SU-DHL-6 (cell line): ENCODE data around the gene OIP5.
"Not testable (repeated sequence)": the region's sequence is repeated elsewhere in the genome, so short reads cannot be mapped to it uniquely, and the experiment has no call there.

ENCODE experiments used
- H2AFZ ChIP-seq: fragments of 200-600 bp; sonication (generic); 2 replicates; pipeline ENCODE4 v1.6.1; 2014; ENCODE audit warnings: low read depth, mild to moderate bottlenecking, moderate library complexity, mixed read lengths, antibody characterized with exemption, low read length; ENCODE audit not compliant: severe bottlenecking
- H3F3A ChIP-seq: fragments of 200-600 bp; shearing (Covaris generic); 2 replicates; pipeline ENCODE4 v1.6.0; 2016; ENCODE audit warnings: antibody characterized with exemption, mild to moderate bottlenecking; ENCODE audit not compliant: insufficient read depth
- H3K27ac ChIP-seq: fragments of 200-600 bp; sonication (generic); 2 replicates; pipeline ENCODE4 v1.5.1; 2016; ENCODE audit warnings: low read depth, mild to moderate bottlenecking, low read length, moderate library complexity, mixed read lengths
- H3K27me3 ChIP-seq: fragments of 200-600 bp; sonication (generic), shearing (Covaris generic); 2 replicates; pipeline ENCODE4 v1.6.0; 2014; ENCODE audit warnings: mild to moderate bottlenecking, low read length
- H3K36me3 ChIP-seq: fragments of 200-600 bp; sonication (generic); 2 replicates; pipeline ENCODE4 v1.6.1; 2014; ENCODE audit warnings: mild to moderate bottlenecking, low read length, mixed read lengths
- H3K4me2 ChIP-seq: fragments of 300-600, 200-600 bp; shearing (Covaris generic), sonication (generic); 2 replicates; pipeline ENCODE4 v1.6.0; 2014; ENCODE audit warnings: low read length, low read depth, mild to moderate bottlenecking; ENCODE audit not compliant: poor library complexity, severe bottlenecking
- H3K4me3 ChIP-seq: fragments of 200-600 bp; sonication (generic); 2 replicates; pipeline ENCODE4 v1.5.1; 2014; ENCODE audit warnings: antibody characterized with exemption, low read length, mild to moderate bottlenecking, mixed read lengths; ENCODE audit not compliant: insufficient read depth, poor library complexity, severe bottlenecking
- H3K79me2 ChIP-seq: fragments of 200-600 bp; sonication (generic); 2 replicates; pipeline ENCODE4 v1.6.1; 2014; ENCODE audit warnings: mild to moderate bottlenecking, low read length, moderate library complexity; ENCODE audit not compliant: insufficient read depth
- H3K9ac ChIP-seq: fragments of 200-600 bp; sonication (generic); 2 replicates; pipeline ENCODE4 v1.7.0; 2014; ENCODE audit warnings: mild to moderate bottlenecking, low read length
- H3K9me2 ChIP-seq: fragments of 200-600 bp; sonication (generic); replicated peaks from 2 replicates; pipeline ENCODE4 v1.6.1; 2014; ENCODE audit warnings: low read length; ENCODE audit not compliant: insufficient read depth
- H3K9me3 ChIP-seq: fragments of 200-600 bp; sonication (generic); 2 replicates; pipeline ENCODE4 v1.6.1; 2014; ENCODE audit warnings: low read length, mixed read lengths; ENCODE audit not compliant: insufficient read depth
- H4K20me1 ChIP-seq: fragments of 200-600 bp; sonication (generic); 2 replicates; pipeline ENCODE4 v1.6.1; 2014; ENCODE audit warnings: low read depth, mild to moderate bottlenecking, antibody characterized with exemption, low read length, moderate library complexity, mixed read lengths
- EZH2phosphoT487 ChIP-seq: fragments of 200-600 bp; sonication (generic), shearing (Covaris generic); conservative IDR thresholded peaks from 2 replicates; pipeline ENCODE4 v1.6.1; 2018; ENCODE audit warnings: mild to moderate bottlenecking, antibody characterized with exemption, low read length, moderate library complexity, mixed read lengths
- TF ChIP-seq, protein P1 (sequence below): fragments of 200-600 bp; sonication (generic); IDR thresholded peaks from one replicate; pipeline ENCODE4 v1.5.1; 2017; ENCODE audit warnings: antibody characterized with exemption, mild to moderate bottlenecking, low read length, moderate library complexity; ENCODE audit not compliant: insufficient read depth, poor library complexity, severe bottlenecking

OIP5 gene

DNA sequence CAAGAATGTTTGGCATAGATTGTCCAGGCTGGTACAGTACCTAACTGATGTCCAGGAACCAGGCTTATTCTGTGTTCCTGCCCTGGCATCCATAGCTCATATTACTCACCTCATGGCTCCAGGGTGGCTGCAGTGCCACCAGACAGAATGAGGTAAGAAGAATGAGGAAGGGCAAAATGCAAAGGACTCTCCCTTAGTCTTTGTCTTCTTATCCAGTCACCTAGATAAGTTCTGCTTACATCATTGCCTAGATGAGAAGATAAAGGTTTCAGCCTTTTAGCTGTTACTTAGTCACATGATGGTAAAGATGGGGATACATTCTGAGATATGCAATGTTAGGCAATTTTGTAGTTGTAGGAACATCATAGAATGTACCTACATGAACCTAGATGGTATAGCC is 55.6 kb downstream of the OIP5 start:
- Histone ChIP-seq H3F3A (peaks cover 4% of the 10 kb centered on the region; the same call in 1 of the 2 replicates), H3K27me3 (no peaks in the 10 kb centered on the region), H2AFZ (no peak overlapping the region), H3K27ac (no peak overlapping the region), H3K9me2 (no peaks in the 10 kb centered on the region), H3K4me3 (no peak overlapping the region), H3K79me2 (no peaks in the 10 kb centered on the region), H3K4me2 (no peak overlapping the region), H3K9me3 (no peaks in the 10 kb centered on the region), H4K20me1 (no peaks in the 10 kb centered on the region), H3K9ac (no peak overlapping the region), H3K36me3 (no peaks in the 10 kb centered on the region)
- TF ChIP-seq EZH2phosphoT487: no peak
- TF ChIP-seq, protein P1, sequence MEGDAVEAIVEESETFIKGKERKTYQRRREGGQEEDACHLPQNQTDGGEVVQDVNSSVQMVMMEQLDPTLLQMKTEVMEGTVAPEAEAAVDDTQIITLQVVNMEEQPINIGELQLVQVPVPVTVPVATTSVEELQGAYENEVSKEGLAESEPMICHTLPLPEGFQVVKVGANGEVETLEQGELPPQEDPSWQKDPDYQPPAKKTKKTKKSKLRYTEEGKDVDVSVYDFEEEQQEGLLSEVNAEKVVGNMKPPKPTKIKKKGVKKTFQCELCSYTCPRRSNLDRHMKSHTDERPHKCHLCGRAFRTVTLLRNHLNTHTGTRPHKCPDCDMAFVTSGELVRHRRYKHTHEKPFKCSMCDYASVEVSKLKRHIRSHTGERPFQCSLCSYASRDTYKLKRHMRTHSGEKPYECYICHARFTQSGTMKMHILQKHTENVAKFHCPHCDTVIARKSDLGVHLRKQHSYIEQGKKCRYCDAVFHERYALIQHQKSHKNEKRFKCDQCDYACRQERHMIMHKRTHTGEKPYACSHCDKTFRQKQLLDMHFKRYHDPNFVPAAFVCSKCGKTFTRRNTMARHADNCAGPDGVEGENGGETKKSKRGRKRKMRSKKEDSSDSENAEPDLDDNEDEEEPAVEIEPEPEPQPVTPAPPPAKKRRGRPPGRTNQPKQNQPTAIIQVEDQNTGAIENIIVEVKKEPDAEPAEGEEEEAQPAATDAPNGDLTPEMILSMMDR: no peak

DNA sequence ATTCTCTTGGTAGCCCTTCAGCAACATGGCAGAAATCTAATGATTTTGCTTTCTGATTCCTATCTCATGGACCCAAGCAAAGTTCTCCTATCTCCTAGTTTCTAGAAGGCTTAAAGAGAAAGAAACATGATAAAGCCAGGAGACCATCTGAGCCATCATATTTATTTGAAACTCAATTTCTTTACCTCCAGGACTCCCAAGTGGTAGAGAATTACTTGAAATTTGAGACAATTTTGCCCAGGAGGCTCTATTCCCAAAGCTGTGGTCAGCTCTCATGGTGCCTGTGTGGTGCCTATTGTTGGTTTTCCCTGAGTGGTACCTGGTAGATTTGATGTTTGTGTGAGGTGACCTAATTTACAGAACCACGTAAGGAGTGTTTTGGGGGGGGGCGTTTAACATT is 62.5 kb downstream of the OIP5 start:
- Histone ChIP-seq H3K36me3 (no peaks in the 10 kb centered on the region), H3K9ac (no peak overlapping the region), H4K20me1 (no peaks in the 10 kb centered on the region), H3F3A (no peaks in the 10 kb centered on the region), H3K4me2 (no peak overlapping the region), H3K9me3 (no peaks in the 10 kb centered on the region), H3K4me3 (no peak overlapping the region), H3K79me2 (no peaks in the 10 kb centered on the region), H2AFZ (no peak overlapping the region), H3K9me2 (no peaks in the 10 kb centered on the region), H3K27me3 (no peaks in the 10 kb centered on the region), H3K27ac (no peak overlapping the region)
- TF ChIP-seq, protein P1: no peak
- no peak for TF ChIP-seq EZH2phosphoT487

DNA sequence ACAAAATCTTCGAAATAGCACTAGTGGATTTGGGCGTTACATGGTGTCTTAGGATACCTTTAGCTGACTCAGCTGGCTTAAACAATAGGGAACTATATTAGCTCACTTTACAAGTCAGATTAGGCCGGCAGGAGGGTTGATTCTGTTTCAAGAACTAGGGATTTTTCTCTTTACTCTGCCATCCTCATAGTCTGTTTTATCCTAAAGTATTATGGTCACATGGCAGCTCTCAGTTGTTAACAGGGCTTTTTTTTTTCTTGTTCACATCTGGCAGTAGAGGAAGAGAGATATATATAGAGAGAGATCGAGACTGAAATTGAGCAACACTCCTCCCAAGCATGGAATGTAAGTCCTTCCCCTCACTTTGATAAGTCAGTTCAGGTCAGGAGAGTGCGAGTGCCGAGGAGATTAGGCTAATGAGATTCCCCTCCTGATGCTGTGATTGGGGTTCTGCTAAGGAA is 68.5 kb downstream of the OIP5 start:
- no peak overlapping the region for H3K27ac ChIP-seq
- H3K9ac ChIP-seq: no peak overlapping the region
- H3K9me2 ChIP-seq: no peaks in the 10 kb centered on the region
- no peaks in the 10 kb centered on the region for H3K27me3 ChIP-seq
- no peak overlapping the region for H2AFZ ChIP-seq
- no peaks in the 10 kb centered on the region for H4K20me1 ChIP-seq
- H3F3A ChIP-seq: no peaks in the 10 kb centered on the region
- no peaks in the 10 kb centered on the region for H3K79me2 ChIP-seq
- H3K4me3 ChIP-seq: no peak overlapping the region
- no peak overlapping the region for H3K4me2 ChIP-seq
- TF ChIP-seq EZH2phosphoT487: no peak
- TF ChIP-seq, protein P1: no peak
- H3K36me3 ChIP-seq: no peaks in the 10 kb centered on the region; the same call in 1 of the 2 replicates
- H3K9me3 ChIP-seq: no peaks in the 10 kb centered on the region

DNA sequence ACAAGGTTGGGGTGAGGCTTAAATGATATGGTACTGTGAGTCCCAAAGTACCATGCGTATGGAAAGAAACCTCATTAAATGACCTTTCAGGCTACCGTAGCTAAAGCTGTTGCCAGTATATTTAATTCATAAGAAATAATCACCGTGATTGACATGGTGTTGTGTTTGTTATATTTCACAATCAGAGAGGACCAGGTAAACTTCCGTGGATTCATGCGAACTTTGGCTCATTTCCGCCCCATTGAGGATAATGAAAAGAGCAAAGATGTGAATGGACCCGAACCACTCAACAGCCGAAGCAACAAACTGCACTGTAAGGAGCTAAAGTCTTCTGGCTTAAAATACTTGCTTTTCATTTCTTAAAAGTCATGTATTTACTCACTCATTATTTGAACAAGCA is 69.8 kb downstream of the OIP5 start:
- Histone ChIP-seq H3K79me2 (no peaks in the 10 kb centered on the region), H4K20me1 (no peaks in the 10 kb centered on the region), H3K4me2 (no peak overlapping the region), H2AFZ (no peak overlapping the region), H3K9me3 (no peaks in the 10 kb centered on the region), H3K36me3 (peaks cover 2% of the 10 kb centered on the region; the same call in 1 of the 2 replicates), H3K9ac (no peak overlapping the region), H3K4me3 (no peak overlapping the region), H3F3A (peaks cover 9% of the 10 kb centered on the region; the same call in 1 of the 2 replicates), H3K9me2 (no peaks in the 10 kb centered on the region), H3K27me3 (no peaks in the 10 kb centered on the region), H3K27ac (no peak overlapping the region)
- TF ChIP-seq, protein P1: no peak
- no peak for TF ChIP-seq EZH2phosphoT487

DNA sequence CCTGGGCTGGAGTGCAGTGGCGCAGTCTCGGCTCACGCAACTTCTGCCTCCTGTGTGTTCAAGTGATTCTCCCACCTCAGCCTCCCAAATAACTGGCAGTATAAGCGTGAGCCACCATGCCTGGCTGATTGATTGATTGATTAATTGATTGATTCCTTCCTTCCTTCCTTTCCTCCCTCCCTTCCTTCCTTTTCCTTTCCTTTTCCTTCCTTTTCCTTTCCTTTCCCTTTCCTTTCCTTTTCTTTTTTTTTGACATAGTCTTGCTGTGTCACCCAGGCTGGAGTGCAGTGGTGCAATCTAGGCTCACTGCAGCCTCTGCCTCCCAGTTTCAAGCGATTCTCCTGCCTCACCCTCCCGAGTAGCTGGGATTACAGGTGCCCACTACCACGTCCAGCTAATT is 71.5 kb downstream of the OIP5 start:
- H3K36me3 ChIP-seq, H3K27me3 ChIP-seq, H3K79me2 ChIP-seq, H3K9ac ChIP-seq, H3K9me2 ChIP-seq, H3K4me2 ChIP-seq, H4K20me1 ChIP-seq, H2AFZ ChIP-seq, H3F3A ChIP-seq, H3K4me3 ChIP-seq, H3K27ac ChIP-seq, H3K9me3 ChIP-seq: not testable (repeated sequence)
